NOMO-1 (cell line): ENCODE results near the gene ARPC5L.
A peak's percentile ranks its signal among the peaks of the same experiment; 100 is the strongest.
"Not testable (repeated sequence)": the region's sequence is repeated elsewhere in the genome, so short reads cannot be mapped to it uniquely, and the experiment has no call there.

ENCODE experiments used
- DNase-seq, 2 experiments: peaks; one replicate each; lab custom pipeline; 2025; ENCODE audit not compliant: unreplicated experiment in 2 of 2; lab: John Stamatoyannopoulos, UW

The ARPC5L gene

DNA sequence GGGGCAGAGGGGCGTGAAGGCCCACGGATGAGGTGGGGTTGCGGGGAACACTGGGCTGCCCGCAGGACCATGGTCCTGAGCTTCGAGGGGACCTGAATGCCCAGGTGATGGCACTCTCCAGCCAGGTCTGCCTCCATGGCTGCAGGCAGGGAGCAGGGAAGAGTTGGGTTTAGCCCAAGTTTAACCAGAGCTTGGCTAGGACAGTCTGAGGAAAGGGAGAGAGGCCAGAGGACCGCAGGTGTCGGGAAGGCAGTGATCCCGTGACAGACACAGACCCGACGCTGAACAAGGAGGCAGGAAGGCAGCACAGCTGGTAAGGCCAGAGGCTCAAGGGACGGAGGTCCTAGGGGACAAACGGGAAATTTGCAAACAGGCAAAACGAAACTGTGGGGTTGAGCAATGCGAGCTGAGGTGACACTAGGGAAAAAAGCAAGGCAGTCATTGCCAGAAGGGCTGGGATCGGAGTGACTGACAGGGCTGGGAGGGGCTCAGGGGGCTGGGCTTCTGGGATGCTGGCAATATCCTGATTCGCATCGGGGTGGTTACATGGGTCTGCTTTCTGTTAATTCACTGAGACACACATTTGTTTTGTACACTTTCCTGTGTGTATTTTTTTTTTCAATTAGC lies 25.0 kb downstream of the ARPC5L start:
- DNase-seq: no peak

DNA sequence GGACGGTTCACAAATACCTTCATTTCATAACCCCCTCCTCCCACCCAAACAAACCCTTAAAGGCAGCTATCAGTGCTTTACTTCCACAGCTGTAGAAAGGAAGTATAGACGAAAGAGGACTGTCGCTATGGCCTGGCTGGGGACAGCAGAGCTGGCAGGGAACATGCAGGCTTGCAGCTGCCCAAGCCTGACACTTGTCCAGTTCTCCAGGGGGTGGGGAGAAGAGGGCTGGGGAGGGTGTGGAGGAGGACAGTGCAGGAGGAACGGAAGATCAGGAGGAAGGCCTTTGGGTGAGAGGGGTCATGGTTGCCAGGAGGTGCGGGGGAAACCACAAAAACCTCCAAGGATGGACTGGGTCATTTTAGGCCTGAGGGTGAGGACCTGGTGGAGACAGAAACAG lies 25.9 kb downstream of the ARPC5L start:
- no peak for DNase-seq

DNA sequence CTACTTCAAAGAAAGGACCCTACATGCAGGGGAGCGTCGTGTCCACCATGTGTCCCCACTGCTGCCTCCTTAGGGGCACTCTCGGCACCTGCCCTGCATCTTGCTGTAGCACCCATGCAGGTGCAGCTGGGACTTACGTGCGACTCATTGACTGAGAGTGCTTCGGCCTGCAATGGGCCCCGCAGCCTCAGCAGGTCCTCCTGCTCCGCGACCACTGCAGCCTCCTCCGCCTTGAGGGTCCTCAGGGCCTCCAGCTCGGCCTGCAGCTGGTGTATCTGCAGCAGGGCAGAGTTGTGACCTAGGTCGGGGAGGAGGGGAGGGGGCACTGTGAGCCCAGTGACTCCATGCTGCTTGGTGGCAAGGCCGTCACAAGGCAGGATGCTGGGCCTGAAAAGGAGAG lies 27.1 kb downstream of the ARPC5L start:
- no peak for DNase-seq

DNA sequence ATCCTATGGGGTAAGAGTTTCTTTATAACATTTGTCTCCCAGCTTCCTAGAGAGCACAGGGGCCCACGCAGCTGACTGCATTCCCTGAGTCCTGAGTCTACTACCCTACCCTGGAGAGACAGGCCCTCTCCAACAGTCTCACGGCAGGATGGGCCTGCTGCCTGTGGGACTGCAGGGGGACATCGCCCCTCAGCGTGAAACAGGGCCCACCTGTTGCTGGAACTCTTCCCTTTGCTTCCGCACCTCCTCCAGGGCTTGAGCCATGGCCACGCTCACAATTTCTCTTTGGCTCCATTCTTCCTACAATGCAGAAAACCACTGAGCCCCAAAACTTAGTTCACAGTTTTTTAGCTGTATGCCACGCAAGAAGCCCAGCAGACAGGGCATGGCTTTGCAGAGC lies 28.2 kb downstream of the ARPC5L start:
- no peak for DNase-seq

DNA sequence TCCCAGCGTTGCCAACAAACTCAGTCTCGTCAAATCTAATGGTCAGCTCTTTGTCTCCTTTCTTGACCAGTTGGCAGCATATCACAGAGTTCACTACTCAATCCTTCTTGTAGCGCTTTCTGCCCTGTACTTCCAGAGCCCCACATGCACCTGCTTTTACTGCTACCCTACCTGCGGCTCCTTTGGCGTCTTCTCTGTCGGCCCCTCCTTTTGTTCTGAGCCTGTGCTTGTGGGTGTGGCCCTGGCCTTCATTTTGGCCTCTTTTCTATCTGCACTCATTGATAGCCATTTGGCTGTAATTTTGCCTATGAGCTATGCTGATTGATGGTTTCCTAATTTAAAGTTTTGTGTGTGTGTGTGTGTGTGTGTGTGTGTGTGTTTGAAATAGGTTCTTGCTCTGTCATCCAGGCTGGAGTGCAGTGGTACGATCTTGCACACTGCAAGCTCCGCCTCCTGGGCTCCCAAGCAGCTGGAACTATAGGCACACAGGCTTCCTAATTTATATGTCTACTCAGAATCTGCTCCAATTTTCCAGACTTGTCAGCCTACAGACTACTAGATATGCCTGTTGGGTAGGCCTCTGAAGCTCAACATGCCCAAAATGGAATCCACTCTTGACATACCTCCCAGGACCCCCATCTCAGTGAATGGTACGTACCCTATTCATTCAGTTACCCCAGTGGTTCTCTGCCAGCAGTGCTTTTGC lies 32.3 kb downstream of the ARPC5L start:
- DNase-seq: no peak

DNA sequence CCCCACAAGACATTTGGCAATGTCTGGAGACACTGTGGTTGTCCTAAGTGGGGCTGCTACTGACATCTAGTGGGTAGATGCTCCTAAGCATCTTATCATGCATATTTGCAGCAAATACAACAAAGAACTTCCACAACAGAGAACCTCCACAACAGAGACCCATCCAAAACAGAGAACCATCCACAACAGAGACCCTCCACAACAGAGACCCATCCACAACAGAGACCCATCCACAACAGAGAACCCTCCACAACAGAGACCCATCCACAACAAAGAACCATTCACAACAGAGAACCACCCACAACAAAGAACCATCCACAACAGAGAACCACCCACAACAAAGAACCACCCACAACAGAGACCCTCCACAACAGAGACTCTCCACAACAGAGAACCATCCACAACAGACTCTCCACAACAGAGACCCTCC lies 32.8 kb downstream of the ARPC5L start:
- DNase-seq: peak in 1 of 2 experiments; percentile 21

DNA sequence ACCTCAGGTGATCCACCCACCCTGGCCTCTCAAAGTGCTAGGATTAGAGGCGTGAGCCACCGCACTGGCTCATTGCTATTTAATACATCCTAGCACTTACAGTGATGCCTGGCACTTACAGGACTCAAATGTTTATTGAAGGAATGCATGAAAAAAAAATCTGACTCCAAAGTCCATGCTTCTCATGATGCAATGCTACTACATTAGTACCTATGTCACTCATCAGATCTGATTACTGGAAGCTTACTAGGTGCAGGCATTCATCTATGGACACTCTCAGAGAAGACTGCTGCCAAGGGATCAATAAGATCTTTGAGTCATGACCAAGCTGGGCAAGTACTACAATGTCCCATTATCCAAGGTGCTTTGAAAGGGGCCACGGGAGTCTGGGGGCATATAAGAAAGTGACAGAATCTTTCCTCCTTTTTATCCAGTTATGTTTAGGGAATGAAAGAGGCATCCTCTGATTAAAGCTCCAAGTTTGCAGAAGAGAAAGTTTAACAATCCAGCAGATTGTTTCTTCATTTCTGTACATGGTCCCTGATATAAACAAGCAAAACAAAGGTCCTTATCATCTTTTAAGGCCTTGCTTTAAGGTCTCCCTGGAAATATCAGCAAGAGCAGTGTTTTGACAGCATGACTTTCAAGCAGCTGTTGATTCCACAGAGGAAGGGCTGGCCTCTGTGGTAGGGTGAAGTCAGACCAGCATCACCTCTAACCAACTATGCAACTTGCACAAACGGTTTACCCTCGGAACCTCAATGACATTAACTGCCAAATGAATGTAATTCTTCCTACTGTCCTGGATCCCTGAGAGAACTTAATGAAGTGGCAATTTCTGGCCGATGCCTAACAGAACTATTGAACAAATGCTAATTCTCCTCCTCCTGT lies 35.9 kb downstream of the ARPC5L start:
- DNase-seq: no peak

DNA sequence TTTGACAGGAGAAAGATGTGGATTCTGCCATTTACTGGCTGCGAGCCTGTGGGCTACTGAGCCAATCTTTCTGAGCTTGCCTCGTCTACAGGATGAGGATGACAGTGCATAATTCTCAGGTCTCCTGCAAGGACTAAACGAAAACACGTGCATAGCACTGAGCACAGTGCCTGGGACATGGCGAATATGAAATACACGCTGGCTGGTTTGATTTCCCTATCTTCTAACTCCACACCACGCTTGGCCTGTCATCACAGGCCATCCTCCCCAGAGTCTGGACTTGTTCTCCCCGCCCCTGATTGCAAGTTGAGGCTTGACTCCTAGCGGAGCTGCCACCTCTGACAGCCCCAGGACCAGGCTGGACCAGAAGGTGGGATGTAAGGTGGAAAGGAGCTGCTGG lies 37.9 kb downstream of the ARPC5L start:
- DNase-seq: no peak

DNA sequence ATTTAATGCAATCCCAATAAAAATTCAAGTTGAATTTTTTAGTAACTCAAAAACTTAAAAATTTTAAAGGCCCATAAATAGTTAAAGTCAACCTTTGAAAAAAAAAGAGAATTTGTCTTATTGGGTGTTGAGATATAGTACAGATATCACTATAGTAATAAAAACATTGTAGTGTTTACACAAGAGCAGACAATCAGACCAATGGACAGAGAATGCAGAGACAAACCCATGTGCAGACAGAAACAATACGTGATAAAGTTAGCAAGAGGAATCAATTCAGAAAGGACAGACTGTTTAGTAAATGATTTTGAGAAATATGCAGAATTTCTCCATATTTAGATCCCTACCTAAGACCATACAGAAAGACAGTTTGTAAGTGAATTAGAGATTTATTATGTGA lies 45.0 kb downstream of the ARPC5L start:
- DNase-seq: no peak

DNA sequence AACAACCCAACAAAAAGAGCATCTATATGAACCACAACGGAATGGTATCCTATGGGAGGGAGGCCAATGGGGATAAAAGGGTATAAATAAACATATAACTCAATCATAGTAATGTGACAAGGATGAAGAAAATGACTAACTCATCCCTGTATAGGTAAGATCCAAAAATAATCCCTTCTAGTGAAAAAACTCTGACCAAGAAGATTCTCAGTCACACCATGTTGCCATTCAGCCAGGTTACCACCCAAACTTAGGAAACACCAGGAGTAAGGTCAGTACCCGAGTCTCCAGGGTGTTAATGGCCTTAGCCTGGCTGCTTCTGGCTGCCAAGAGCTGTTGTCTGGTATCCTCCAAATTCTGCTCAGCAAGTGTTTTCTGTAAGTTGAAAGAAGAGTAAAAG lies 46.2 kb downstream of the ARPC5L start:
- DNase-seq: no peak

DNA sequence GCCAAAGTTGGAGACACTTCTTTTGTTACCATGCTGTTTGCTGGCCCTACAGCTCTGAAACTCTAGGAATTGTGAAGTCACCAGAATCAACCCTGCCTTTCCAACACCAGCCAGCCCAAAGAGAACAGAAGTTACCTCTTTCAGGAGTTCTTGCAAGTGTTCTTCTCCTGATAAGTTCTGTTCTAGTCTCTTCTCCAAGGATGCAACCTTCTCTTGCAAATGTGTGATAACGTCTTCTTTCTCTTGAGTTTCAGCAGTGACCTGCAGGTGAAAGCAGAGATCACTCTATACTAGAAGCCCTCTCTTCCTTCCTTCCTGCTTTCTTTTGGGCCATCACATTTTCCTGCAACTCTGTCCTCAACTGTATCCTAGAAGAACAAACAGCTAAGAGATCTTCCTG lies 49.8 kb downstream of the ARPC5L start:
- no peak for DNase-seq

DNA sequence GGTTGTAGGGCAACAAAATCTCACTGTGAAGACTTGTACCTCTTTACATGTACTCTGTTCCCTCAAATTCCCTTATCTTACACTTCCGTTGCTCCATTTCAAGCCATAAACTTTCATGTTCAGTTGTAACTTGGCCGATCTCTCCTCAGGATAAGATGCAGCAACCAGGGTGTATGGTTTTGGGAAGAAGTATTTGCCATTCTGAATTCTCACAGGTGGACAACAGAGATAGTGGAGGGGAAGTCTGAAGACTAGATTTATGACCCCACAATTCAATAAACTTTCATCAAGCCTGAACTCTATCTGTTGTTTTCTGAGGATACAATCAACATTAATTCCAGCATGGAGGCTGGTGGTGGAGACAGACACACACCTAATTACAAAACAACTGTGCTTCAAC lies 51.4 kb downstream of the ARPC5L start:
- DNase-seq: no peak

DNA sequence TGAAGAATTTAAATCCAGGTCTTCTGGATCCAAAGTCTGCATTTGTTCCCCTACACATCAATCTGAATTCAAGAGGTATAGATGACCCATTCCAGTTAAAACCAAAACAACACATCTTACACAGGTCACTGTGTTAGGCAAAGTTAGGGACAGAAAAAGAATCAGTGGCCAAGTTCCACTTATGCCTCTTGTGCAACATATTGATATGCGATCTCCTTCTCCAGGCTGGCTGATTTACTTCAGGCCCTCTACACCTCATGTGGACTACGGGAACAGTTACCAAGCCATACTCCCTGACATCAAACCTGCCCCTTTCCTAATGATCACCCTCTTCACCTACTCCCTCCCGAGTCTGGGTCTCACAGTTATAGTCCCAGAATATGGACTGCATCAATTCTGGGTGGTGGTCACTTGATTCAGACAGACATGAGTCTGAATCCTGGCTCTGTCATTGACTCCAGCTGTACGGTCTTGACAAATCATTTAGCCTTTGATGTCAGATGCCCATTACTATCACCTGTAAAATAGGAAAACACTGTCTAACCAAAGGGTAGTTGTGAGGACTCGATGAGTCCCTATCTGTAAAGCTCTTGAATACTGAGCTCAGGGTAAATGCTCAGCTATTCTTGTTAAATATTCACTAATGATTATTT lies 52.9 kb downstream of the ARPC5L start:
- no peak for DNase-seq

DNA sequence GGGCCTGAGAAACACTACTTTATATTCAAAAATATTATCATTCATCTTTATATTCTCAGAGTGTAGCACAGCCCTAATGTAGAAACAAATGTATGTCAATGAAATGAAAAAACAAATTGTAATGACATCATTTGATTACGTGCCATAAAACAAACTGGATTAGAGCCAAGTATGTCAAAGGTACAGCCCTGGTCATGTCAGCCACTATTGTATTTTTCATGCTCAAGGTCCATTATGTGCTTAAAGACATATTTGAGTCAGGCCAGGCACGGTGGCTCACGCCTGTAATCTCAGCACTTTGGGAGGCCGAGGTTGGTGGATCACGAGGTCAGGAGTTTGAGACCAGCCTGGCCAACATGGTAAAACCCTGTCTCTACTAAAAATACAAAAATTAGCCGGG lies 58.5 kb downstream of the ARPC5L start:
- not testable (repeated sequence) for DNase-seq
